GM12864 (cell line): ENCODE measurements around the gene CDX2.

Experiments used
- DNase-seq: peaks from one replicate; pipeline ENCODE4 v3.0.0-alpha.2; 2011; ENCODE audit warnings: low read depth
- H3K4me3 ChIP-seq: 2 replicates; pipeline ENCODE4 v1.5.1; 2011; ENCODE audit warnings: mild to moderate bottlenecking, low read depth, low read length, control low read depth
- CTCF ChIP-seq: IDR thresholded peaks from 2 replicates; pipeline ENCODE4 v1.5.1; 2011; ENCODE audit warnings: low read depth, mild to moderate bottlenecking, moderate library complexity, low read length, control low read depth, inconsistent platforms; ENCODE audit errors: missing control alignments

Gene CDX2

DNA sequence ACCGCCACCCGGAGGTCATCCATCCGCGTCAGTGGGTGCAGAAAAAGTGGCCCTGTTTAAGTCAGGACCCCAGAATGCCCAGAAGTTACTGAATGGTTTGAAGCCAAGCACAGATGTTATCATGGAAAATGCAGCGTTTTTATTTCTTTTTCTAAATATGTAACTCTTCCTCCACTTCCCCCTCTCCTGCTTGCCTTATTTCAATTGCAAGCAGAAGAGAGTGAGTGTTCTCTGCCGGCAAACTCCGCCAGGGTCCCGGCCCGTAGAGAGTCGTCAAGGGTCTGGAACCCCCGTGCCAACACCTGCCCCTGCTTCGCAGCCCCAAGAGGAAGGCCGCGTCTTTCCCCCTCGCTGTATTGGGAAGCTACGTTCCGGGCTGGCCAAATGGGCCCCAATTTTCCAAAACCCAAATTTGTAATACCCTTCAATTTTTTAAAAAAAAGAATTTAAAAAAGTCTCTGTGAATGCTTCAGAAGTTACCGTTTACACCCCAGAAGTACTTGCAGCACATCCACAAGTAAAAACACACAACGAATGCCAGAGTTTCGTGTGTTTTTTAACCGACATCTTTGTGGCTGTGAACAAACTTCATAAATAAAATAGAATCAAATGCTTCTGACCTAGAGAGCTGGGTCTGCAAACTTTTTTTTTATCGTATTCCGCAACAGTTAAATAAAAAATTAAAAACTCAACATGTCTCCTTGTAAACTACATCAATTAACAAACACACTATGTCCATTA is 50.0 kb downstream of the CDX2 start:
- DNase-seq: no peak
- H3K4me3 ChIP-seq: no peak overlapping the region

GRCh38 chr13:27918041-27918917 is 50.8 kb downstream of the CDX2 start:
- DNase-seq: no peak
- no peak for TF ChIP-seq CTCF
- no peak overlapping the region for H3K4me3 ChIP-seq

More for the DNA sequence above, 50.0 kb downstream of the CDX2 start:
- TF ChIP-seq CTCF: no peak

DNA sequence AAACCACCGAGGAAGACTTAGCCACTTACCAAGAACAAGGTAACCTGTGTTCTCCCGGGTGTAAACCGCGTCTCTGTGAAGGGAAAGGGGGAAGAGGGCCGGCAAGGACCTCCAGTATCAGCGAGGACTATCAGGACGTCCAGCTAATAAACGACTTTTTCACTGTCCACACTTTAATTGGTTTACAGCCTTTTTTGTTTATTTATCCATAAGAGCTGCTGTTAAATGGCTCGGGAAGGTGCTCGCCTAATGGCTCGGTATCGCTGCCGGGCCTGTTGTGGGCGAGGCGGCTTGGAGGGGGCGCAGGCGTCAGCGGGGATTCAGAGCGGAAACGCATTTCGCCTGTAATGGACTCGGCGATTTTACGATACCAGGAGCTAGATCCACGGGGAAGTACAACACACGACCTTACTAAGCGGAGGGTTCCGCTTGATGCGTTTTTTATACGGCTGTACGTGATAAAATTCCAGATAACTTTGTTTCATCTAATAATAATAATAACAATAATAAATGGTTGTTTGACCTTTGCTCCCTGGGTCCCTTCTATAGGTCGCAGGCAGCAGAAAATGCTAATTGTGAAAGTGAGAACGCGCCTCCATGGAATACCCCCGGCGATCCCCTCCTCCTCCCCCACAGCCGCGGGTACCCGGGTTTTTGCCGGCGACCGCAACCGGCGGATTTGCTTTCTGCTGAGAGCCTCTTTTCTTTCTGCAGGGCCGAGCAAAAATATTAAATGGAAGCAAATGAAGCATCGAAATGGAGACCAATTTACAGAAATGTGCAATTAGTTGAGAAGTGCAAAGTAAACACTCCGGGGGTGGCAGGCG is 51.8 kb downstream of the CDX2 start:
- H3K4me3 ChIP-seq: no peak overlapping the region
- DNase-seq: no peak

GRCh38 chr13:27915301-27916207 is 53.6 kb downstream of the CDX2 start:
- DNase-seq: no peak
- H3K4me3 ChIP-seq: no peak overlapping the region
- no peak for TF ChIP-seq CTCF

More for the DNA sequence above, 51.8 kb downstream of the CDX2 start:
- TF ChIP-seq CTCF: no peak

- no peak for DNase-seq
Observed at GRCh38 chr13:27913160-27913559, 56.0 kb downstream of the CDX2 start.

More at GRCh38 chr13:27913160-27913559, 56.0 kb downstream of the CDX2 start:
- H3K4me3 ChIP-seq: no peak overlapping the region
- TF ChIP-seq CTCF: no peak
